Stimulated activated CD4-positive, alpha-beta T cell treated with anti-CD3 and anti-CD28 coated beads, Interleukin-4, amount 100 ng/mL, for 4 hours (primary cell): ENCODE data around the gene WFDC10A.
"Not testable (repeated sequence)": the region's sequence is repeated elsewhere in the genome, so short reads cannot be mapped to it uniquely, and the experiment has no call there.

Source experiments
- DNase-seq, 2 experiments: peaks; one replicate each; pipeline ENCODE4 v3.0.0-alpha.2; 2020

WFDC10A gene

DNA sequence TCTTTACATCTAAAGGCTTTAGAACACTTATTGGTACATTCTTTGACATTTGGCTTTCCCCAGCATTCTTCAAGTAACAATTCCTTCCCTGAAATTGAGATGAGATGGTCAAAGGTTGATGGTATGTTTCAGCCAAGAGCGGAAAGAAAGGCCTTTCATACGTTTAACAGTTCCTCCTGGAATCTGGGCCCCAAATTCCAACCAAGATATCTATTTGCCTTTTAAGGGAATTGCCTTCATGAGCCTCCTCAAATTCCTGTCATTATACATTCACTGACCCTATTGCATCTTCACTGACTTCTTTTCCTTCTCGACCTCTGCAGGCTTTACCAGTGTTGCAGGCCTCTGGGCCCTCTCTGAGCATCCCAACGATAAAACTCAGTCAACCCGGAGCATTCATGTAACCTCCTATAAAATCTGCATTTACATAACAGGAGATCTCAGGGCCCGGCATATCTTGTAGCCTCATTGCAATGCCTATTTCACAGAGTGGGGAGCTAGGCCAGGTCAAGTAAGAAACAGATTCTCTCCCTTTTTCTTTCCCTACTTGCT lies 19.8 kb downstream of the WFDC10A start:
- no peak for DNase-seq

DNA sequence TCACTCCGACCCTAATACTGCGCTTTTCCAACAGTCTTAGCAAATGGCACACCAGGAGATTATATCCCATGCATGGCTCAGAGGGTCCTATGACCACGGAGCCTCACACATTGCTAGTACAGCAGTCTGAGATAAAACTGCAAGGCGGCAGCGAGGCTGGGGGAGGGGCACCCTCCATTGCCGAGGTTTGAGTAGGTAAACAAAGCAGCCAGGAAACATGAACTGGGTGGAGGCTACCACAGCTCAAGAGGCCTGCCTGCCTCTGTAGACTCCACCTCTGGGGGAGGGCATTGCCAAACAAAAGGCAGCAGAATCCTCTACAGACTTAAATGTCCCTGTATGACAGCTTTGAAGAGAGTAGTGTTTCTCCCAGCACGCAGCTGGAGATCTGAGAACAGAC lies 22.2 kb downstream of the WFDC10A start:
- not testable (repeated sequence) for DNase-seq

DNA sequence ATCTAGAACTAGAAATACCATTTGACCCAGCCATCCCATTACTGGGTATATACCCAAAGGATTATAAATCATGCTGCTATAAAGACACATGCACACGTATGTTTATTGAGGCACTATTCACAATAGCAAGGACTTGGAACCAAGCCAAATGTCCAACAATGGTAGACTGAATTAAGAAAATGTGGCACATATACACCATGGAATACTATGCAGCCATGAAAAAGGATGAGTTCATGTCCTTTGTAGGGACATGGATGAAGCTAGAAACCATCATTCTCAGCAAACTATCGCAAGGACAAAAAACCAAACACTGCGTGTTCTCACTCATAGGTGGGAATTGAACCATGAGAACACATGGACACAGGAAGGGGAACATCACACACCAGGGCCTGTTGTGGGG lies 27.5 kb downstream of the WFDC10A start:
- DNase-seq: not testable (repeated sequence)

DNA sequence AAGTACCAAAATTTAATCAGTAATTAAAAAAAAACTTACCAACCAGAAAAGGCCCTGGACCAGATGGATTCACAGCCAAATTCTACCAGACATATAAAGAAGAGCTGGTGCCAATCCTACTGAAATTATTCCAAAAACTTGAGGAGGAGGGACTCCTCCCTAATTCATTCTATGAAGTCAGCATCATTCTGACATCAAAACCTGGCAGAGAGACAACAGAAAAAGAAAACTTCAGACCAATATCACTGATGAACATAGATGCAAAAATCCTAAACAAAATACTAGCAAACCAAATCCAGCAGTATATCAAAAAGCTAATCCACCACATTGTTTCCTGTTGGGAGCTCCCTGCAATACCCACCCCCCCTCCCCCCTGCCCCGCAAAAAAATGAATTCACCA lies 40.6 kb downstream of the WFDC10A start, which contains the start of gene WFDC11:
WFDC11 (minus strand) TSS at position 101 of the 400 bp plus-strand sequence. CDS start 19,639 bp downstream, outside the sequence.
- DNase-seq: no peak

DNA sequence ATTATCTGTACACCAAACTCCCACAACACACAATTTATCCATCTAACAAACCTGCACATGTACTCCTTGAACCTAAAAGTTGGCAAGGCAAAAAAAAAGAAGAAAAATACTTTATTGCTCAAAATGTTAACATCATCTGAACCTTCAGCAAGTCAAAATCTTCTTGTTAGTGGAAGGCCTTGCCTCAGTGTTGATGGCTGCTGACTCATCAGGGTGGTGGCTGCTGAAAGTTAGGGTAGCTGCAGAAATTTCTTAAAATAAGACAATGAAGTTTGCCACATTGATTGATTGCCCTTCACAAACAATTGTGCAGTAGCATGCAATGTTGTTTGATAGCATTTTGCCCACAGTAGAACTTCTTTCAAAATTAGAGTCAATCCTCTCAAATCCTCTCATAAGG lies 43.2 kb downstream of the WFDC10A start:
- DNase-seq: no peak

DNA sequence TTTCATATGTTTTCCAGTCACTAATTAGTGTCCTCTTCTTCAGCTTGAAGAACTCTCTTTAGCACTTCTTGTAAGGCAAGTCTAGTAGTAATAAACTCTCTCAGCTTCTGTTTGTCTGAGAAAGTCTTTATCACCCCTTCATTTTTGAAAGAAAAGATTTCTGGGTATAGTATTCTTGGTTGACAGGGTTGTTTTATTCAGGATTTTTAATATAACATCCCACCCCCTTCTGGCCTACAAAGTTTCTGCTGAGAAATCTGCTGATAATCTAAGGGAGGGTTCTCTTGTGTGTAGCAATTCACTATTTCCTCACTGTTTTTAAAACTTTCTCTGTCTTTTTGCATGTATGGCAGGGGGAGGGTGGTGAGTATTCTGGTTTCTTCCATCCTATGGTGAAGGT lies 50.1 kb downstream of the WFDC10A start:
- DNase-seq: no peak
